Measurements from ENCODE around the gene POC1A. TPM values are rescaled to one million over a fixed set of nuclear protein-coding genes. Genes with fewer than 3 reads are reported as not detected.

The POC1A gene
- total and polyA plus RNA-seq, 9 of the 15 experiments (the other 6 are each of a cell fraction or from before 2014, with no cell fraction given): 7.2 to 17.5 (median 12.1) TPM

GRCh38 chr3:52119099-52119498, 35.1 kb downstream of the POC1A start:
- Histone ChIP-seq H3K4me1 (replicated peaks in 1 of 2; ENCODE audit: control insufficient read depth in 2 of 2, insufficient read depth in 2 of 2, low read length in 2 of 2) (peaks cover 0 to 2% of the 10 kb centered on the region in 2 experiments; a peak in 2 of 5 replicates), H3K79me2 (ENCODE audit: control insufficient read depth, insufficient read depth, low read length) (no peaks in the 10 kb centered on the region), H3K9ac (ENCODE audit: insufficient read depth in 1 of 2, low read depth in 2 of 2, low read length in 2 of 2) (peak overlapping the region in 1 of 2 experiments; percentile 64; a peak in 1 of 4 replicates), H3K9me1 (ENCODE audit: control insufficient read depth, insufficient read depth, low read length) (peaks cover 2% of the 10 kb centered on the region), H3K36me3 (ENCODE audit: control insufficient read depth, insufficient read depth, low read length) (peaks cover 58% of the 10 kb centered on the region), H3K27me3 (ENCODE audit: control insufficient read depth in 2 of 2, insufficient read depth in 2 of 2, low read length in 2 of 2) (no peaks in the 10 kb centered on the region), H3K4me3 (no peak overlapping the region), H2AFZ (ENCODE audit: low read depth, low read length) (no peak overlapping the region), H3K4me2 (ENCODE audit: insufficient read depth, low read length) (no peak overlapping the region), H3K9me3 (replicated peaks; ENCODE audit: control insufficient read depth, insufficient read depth, low read depth, low read length) (no peaks in the 10 kb centered on the region), H3K27ac (ENCODE audit: extremely low read depth, low read depth, low read length) (no peak overlapping the region), H4K20me1 (replicated peaks; ENCODE audit: control insufficient read depth, insufficient read depth, low read length) (0 out of 2 replicates have a peak, but pooled peaks cover 4% of the 10 kb centered on the region)
- WGBS (ENCODE audit: insufficient coverage, low coverage, missing lambda C conversion rate): 73% methylated on average over 5 of the region's 5 CpGs
- FAIRE-seq (no peak), ATAC-seq (no peak), DNase-seq (ENCODE audit: extremely low read depth in 1 of 4, low spot score in 3 of 4) (peak in 2 of 4 experiments; percentile 22 to 42)
- CTCF ChIA-PET (ENCODE audit: low intra/inter-chr PET ratio): no interaction called here
- POLR2A ChIA-PET: interaction anchor here (0.6 to 1.0 kb wide), 3 partner anchors 31 to 83 kb away, joined by 3 to 5 read pairs (median 3); no protein-coding TSS in a partner anchor
- intact Hi-C loops (cut with micrococcal nuclease) (no loop called here), in situ Hi-C loops (cut with MboI) (no loop called here)
- no TSS peak for BruUV-seq (replicated peaks)
- TF ChIP-seq CSDE1 (IDR thresholded peaks at IDR 0.05) (no peak), ZNF3 (CRISPR knock-in tag; IDR thresholded peaks at IDR 0.05) (no peak), NONO (IDR thresholded peaks at IDR 0.05; ENCODE audit: low read depth in 2 of 2, low read length in 1 of 2) (no peak), RBM15 (IDR thresholded peaks at IDR 0.05; ENCODE audit: insufficient read depth, low read length) (no peak), ZBTB5 (IDR thresholded peaks at IDR 0.05) (no peak), PHB (CRISPR knock-in tag; IDR thresholded peaks at IDR 0.05) (no peak), ZNF408 (CRISPR knock-in tag; IDR thresholded peaks at IDR 0.05; ENCODE audit: low read depth) (no peak), RBM34 (IDR thresholded peaks at IDR 0.05; ENCODE audit: borderline replicate concordance, insufficient read depth, low read length) (no peak), ZNF766 (CRISPR knock-in tag; conservative IDR thresholded peaks at IDR 0.05) (no peak), KDM2B (CRISPR knock-in tag; IDR thresholded peaks at IDR 0.05) (no peak), ZSCAN29 (IDR thresholded peaks at IDR 0.05) (no peak), ZNF584 (CRISPR knock-in tag; IDR thresholded peaks at IDR 0.05; ENCODE audit: low read depth) (no peak)
- TF ChIP-seq, protein P1, sequence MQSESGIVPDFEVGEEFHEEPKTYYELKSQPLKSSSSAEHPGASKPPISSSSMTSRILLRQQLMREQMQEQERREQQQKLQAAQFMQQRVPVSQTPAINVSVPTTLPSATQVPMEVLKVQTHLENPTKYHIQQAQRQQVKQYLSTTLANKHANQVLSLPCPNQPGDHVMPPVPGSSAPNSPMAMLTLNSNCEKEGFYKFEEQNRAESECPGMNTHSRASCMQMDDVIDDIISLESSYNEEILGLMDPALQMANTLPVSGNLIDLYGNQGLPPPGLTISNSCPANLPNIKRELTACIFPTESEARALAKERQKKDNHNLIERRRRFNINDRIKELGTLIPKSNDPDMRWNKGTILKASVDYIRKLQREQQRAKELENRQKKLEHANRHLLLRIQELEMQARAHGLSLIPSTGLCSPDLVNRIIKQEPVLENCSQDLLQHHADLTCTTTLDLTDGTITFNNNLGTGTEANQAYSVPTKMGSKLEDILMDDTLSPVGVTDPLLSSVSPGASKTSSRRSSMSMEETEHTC (IDR thresholded peaks at IDR 0.05): no peak
- TF ChIP-seq, protein P2, sequence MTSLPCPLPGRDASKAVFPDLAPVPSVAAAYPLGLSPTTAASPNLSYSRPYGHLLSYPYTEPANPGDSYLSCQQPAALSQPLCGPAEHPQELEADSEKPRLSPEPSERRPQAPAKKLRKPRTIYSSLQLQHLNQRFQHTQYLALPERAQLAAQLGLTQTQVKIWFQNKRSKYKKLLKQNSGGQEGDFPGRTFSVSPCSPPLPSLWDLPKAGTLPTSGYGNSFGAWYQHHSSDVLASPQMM (CRISPR knock-in tag; IDR thresholded peaks at IDR 0.05): no peak

Data from K562 (cell line).